ENCODE measurements around the gene KIF13A.
A peak's percentile ranks its signal among the peaks of the same experiment; 100 is the strongest.
"Not testable (repeated sequence)": the region's sequence is repeated elsewhere in the genome, so short reads cannot be mapped to it uniquely, and the experiment has no call there.

The KIF13A gene

GRCh38 chr6:17867880-17868279 lies 119.6 kb downstream of the KIF13A start:
- peak; percentile 85 to 95 for DNase-seq

GRCh38 chr6:17866876-17867444 lies 120.5 kb downstream of the KIF13A start:
- no peak for DNase-seq

- no peak for DNase-seq
These were observed 121.4 kb downstream of the KIF13A start for GRCh38 chr6:17865798-17866725.

GRCh38 chr6:17865243-17865642 lies 122.2 kb downstream of the KIF13A start:
- peak in 1 of 2 experiments; percentile 6 for DNase-seq

GRCh38 chr6:17863901-17864754 lies 123.3 kb downstream of the KIF13A start:
- no peak for DNase-seq

- DNase-seq: no peak
These were observed 126.1 kb downstream of the KIF13A start for GRCh38 chr6:17861361-17861760.

GRCh38 chr6:17859846-17860245 lies 127.6 kb downstream of the KIF13A start:
- DNase-seq: no peak

- DNase-seq: no peak
These were observed 128.9 kb downstream of the KIF13A start for GRCh38 chr6:17858584-17858983.

- DNase-seq: not testable (repeated sequence)
These were observed 130.2 kb downstream of the KIF13A start for GRCh38 chr6:17857188-17857587.

- DNase-seq: no peak
These were observed 131.1 kb downstream of the KIF13A start for GRCh38 chr6:17856306-17856705.

GRCh38 chr6:17855381-17855780 lies 132.1 kb downstream of the KIF13A start:
- no peak for DNase-seq

GRCh38 chr6:17853533-17853932 lies 133.9 kb downstream of the KIF13A start:
- DNase-seq: no peak

GRCh38 chr6:17851720-17852161 lies 135.7 kb downstream of the KIF13A start:
- no peak for DNase-seq

GRCh38 chr6:17851001-17851719 lies 136.3 kb downstream of the KIF13A start:
- no peak for DNase-seq

GRCh38 chr6:17850281-17850680 lies 137.2 kb downstream of the KIF13A start:
- no peak for DNase-seq

GRCh38 chr6:17847203-17847760 lies 140.2 kb downstream of the KIF13A start:
- DNase-seq: no peak

- DNase-seq: no peak
These were observed 140.7 kb downstream of the KIF13A start for GRCh38 chr6:17846762-17847161.

GRCh38 chr6:17845598-17845997 lies 141.8 kb downstream of the KIF13A start:
- DNase-seq: peak; percentile 98 to 100

GRCh38 chr6:17844967-17845366 lies 142.5 kb downstream of the KIF13A start:
- peak in 1 of 2 experiments; percentile 21 for DNase-seq

- DNase-seq: no peak
These were observed 144.3 kb downstream of the KIF13A start for GRCh38 chr6:17842934-17843821.
